HG03175 (cell line): ENCODE results near the gene FCER1G.
"Not testable (repeated sequence)": the region's sequence is repeated elsewhere in the genome, so short reads cannot be mapped to it uniquely, and the experiment has no call there.

ENCODE experiments used
- ATAC-seq: cut with Tn5 transposase; IDR thresholded peaks from one replicate; pipeline ENCODE4 v1.9.1; 2021; ENCODE audit warnings: mild to moderate bottlenecking, moderate library complexity; ENCODE audit not compliant: unreplicated experiment

Gene FCER1G

GRCh38 chr1:161201836-161202712 is 13.0 kb upstream of the FCER1G start, which contains the start of gene NDUFS2:
Gene NDUFS2, plus strand, starts transcription at chr1:161202367. Its CDS starts 19 bp downstream, at chr1:161202386.
- peak; percentile 98 for ATAC-seq

DNA sequence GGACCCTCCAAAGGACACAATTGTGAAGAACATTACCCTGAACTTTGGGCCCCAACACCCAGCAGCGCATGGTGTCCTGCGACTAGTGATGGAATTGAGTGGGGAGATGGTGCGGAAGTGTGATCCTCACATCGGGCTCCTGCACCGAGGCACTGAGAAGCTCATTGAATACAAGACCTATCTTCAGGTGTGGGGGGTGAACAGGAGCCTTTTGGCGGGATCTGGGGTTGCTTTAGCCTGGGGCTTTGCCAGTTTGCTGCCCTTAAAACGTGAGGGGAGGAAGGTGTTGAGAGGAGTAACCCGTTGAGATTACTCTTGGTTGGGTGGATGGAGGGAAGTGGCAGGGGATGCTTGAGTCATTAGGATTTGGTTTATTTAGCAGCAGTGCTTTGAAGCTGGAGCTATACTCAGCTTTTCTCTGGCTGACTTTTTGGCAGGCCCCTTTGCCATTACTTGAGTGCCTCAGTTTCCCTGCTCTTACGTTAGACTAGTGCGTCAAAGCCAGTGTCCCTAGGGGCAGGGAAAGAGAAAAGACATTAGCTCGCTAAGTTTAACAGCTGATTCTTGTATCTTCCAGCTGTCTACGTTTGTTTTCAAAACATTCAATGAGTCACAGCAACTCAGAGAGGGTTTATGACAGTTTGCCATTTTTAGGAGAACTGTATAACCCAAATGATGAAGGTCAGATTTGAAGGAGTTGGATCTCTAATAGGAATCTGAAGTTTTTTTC is 8.5 kb upstream of the FCER1G start:
- ATAC-seq: no peak

DNA sequence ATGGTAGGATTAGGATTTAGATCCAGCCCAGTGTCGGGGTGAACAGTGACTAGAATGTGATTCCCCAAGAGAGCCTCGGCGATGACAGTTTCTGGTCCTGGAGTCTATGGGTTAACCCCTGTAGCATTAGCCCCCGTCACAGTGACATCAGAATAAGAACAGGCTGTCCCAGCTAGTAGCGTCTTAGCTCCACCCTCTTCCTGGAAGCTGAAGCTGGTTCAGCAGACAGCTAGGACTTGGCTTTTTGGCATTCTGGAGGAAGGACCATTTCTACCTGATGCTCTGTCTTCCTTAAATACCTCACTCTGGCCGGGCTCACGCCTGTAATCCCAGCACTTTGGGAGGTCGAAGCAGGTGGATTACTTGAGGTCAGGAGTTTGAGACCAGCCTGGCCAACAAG is 7.9 kb upstream of the FCER1G start:
- no peak for ATAC-seq

- ATAC-seq: peak; percentile 61
Observed at GRCh38 chr1:161209790-161210409, 5.2 kb upstream of the FCER1G start.

DNA sequence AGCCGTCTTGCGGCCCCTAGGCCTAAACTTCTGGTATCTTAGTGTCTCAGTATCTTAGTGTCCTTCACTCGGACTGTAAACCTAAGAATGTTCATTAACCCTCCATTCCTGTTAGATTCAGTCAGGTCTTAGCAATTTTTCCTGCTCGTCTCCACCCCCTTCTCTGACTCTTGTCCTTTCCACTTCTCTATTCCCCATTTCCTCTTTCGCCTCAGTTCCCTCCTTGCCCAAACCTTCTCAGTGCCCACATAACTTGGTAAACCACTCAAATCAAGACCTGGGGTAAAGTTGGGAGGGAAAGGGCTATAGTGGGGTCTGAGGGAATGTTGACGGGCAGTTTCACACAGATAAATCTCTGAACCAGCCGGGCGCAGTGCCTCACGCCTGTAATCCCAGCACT is 726 bp upstream of the FCER1G start:
- ATAC-seq: no peak

- ATAC-seq: peak; percentile 90
Observed at GRCh38 chr1:161216945-161217712, 2.0 kb downstream of the FCER1G start.

- ATAC-seq: no peak
Observed at GRCh38 chr1:161217831-161218230, 2.7 kb downstream of the FCER1G start.

DNA sequence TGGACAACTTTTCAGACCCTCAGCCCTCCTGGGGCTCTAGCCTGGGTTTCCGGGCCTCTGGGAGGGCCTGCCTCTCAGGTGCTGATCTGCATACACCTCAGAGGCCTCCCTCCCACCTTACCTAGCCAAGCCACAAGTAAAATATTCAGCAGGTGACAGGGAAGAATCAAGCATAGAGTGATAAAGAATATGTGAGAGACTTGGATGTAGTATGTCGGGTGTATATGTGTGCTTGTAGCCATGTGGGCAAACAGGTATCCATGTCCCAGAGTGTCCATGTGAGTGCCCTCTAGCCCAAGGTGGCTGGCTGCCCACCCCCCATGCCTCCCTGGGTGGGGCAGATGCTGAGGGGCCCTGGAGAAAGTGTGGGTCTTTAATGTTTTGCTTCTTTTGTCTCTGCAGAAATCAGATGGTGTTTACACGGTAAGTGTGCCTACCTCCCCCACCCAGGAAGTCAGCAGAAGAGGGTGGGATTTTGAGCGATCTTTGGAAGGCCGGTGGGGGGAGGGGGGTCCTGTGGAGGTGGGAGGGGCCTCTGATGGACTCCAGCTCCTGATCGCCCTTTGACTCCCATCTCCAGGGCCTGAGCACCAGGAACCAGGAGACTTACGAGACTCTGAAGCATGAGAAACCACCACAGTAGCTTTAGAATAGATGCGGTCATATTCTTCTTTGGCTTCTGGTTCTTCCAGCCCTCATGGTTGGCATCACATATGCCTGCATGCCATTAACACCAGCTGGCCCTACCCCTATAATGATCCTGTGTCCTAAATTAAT is 3.4 kb downstream of the FCER1G start:
- ATAC-seq: no peak

- ATAC-seq: no peak
Observed at GRCh38 chr1:161219078-161219892, 4.2 kb downstream of the FCER1G start.

- ATAC-seq: no peak
Observed at GRCh38 chr1:161220002-161220401, 4.9 kb downstream of the FCER1G start.

DNA sequence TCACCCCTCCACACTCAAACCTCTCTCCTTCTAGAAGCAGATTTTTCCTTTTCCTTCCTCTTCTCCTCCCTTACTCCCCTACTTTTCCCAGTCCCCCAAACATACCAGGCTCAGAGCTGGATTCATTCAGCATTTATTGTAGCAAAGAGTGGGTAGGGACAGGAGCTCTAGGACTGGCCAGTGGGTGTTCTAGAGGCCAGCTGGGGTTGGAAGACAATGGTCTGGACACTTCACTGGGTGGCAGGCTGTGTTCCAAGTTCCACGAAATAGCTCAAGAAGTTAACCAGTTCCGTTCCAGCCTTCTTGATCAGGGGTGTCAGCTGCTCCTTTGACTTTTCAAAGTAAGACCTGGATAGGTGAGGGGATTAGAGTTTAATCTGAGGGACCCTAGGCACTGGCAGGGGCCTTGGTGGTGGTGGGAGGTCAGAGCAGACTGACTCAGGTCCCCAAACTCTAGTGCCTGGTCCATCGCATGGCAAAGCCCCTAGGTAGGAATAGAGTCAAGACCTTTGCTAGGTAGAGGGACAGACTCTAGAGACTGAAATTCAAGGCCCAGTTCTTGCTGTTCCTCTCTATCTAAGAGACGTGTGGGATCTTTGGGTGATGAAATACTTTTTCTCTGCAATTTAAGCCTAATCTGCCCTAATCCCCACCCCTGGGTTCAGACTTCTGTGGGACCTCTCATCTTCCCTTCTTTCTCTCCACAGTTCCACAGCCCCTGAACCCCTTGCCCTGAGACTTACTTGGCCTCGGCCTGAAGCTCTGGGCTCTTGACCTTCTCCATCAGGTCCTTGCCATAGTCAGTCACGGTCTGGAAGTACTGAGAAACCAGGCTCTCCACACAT is 7.3 kb downstream of the FCER1G start:
- no peak for ATAC-seq

DNA sequence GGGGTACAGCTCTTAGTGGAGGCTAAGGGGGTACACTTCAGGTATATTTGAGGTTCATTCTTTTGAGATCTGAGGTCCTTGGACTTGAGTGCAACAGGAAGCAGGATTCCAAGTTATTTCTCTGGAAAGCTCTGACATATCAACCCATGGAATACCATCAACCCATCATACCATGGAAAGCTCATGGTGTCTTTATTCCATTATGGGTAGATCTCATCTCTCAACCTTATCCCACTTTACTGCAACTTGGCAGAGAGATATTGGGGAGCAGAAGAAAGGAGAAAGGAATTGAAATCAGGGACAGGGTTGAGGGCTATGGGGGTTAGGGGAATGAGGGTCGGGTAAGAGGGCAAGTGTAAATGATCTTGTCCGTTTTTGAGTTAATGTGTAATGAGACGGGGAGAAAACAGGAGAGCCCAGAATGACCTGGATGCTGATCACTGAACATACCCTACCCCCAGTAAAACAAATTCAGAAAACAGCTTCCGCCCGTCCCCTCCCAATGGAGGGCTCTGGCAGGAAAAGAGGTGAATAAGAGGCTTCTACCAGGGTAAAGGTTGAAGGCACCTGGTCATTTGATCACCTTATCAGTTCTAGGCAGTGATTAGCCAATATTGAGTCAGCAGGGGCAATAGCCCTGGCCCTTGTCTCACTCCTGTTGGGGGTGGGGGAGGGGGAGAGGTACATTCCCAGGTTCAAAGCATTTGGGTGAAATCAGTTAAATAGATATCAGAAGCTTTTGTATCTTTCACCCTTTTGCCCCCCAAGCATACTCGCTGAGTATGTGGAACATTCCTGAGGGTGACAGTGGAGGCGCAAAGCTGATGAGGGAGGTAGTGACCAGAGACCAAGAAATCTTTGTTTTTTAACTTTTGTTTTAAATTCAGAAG is 9.0 kb downstream of the FCER1G start:
- no peak for ATAC-seq

DNA sequence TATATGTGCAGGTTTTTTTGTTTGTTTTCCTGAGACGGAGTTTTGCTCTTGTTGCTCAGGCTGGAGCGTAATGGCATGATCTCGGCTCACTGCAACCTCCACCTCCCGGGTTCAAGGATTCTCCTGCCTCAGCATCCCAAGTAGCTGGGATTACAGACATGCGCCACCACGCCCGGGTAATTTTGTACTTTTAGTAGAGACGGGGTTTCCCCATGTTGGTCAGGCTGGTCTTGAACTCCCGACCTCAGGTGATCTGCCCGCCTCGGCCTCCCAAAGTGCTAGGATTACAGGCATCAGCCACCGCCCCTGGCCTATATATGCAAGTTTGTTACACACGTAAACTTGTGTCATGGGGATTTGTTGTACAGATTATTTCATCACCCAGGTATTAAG is 9.6 kb downstream of the FCER1G start:
- not testable (repeated sequence) for ATAC-seq

- ATAC-seq: peak; percentile 1
Observed at GRCh38 chr1:161225178-161225533, 10.1 kb downstream of the FCER1G start.

GRCh38 chr1:161225534-161226319 is 10.6 kb downstream of the FCER1G start, which contains the start of gene TOMM40L:
Gene TOMM40L, plus strand, starts transcription at chr1:161226060. Its CDS starts 430 bp downstream, at chr1:161226490.
- peak; percentile 98 for ATAC-seq

DNA sequence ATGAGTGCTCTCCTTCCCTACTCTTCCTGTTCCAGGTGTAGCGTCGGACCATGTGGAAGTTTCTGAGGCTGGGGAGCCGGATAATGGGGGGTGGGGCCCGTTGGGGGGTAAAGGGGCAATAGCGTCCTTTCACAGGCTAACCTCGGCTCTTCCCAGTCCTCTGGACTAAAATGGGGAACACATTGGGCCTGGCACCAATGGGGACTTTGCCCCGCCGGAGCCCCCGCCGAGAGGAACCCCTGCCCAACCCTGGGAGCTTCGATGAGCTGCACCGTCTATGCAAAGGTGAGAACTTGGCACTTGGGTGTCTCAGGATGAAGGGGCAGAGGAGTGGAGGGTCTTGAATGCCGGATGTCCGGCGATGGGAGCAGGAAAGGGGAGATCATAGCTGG is 11.2 kb downstream of the FCER1G start:
- no peak for ATAC-seq

GRCh38 chr1:161226759-161227158 is 11.7 kb downstream of the FCER1G start:
- no peak for ATAC-seq
